Dendritic cell treated with granulocyte-macrophage colony-stimulating factor and Interleukin-4, amounts not matched to agents 40 ng/mL and 50 ng/mL, for 4 days (primary cell): ENCODE results near the gene SNX13.
"Not testable (repeated sequence)": the region's sequence is repeated elsewhere in the genome, so short reads cannot be mapped to it uniquely, and the experiment has no call there.

Experiments
- H3K27ac Mint-ChIP-seq: one replicate; pipeline ENCODE4 v1.8.0; 2022; ENCODE audit warnings: mild to moderate bottlenecking, mixed read lengths
- H3K27me3 Mint-ChIP-seq: one replicate; pipeline ENCODE4 v1.8.0; 2022; ENCODE audit warnings: mild to moderate bottlenecking, mixed read lengths
- H3K36me3 Mint-ChIP-seq: one replicate; pipeline ENCODE4 v1.8.0; 2022; ENCODE audit warnings: low read depth, mixed read lengths
- H3K4me1 Mint-ChIP-seq: one replicate; pipeline ENCODE4 v1.8.0; 2022; ENCODE audit warnings: low read depth, mixed read lengths
- H3K4me3 Mint-ChIP-seq: one replicate; pipeline ENCODE4 v1.8.0; 2022; ENCODE audit warnings: mild to moderate bottlenecking, moderate library complexity, mixed read lengths
- H3K9me3 Mint-ChIP-seq: one replicate; pipeline ENCODE4 v1.8.0; 2022; ENCODE audit warnings: mixed read lengths
- intact Hi-C: fragments of 100-400 bp; cut with micrococcal nuclease; formaldehyde crosslinking; loops from one replicate; pipeline ENCODE4 v1.15.0; 2022

Gene SNX13

GRCh38 chr7:17843041-17843440 is 97.3 kb downstream of the SNX13 start:
- intact Hi-C loops, result no loop called here
- Mint-ChIP-seq H3K4me3 (no peak overlapping the region), H3K27ac (no peak overlapping the region), H3K36me3 (peaks cover 73% of the 10 kb centered on the region), H3K4me1 (peaks cover 20% of the 10 kb centered on the region), H3K9me3 (no peaks in the 10 kb centered on the region), H3K27me3 (no peaks in the 10 kb centered on the region)

DNA sequence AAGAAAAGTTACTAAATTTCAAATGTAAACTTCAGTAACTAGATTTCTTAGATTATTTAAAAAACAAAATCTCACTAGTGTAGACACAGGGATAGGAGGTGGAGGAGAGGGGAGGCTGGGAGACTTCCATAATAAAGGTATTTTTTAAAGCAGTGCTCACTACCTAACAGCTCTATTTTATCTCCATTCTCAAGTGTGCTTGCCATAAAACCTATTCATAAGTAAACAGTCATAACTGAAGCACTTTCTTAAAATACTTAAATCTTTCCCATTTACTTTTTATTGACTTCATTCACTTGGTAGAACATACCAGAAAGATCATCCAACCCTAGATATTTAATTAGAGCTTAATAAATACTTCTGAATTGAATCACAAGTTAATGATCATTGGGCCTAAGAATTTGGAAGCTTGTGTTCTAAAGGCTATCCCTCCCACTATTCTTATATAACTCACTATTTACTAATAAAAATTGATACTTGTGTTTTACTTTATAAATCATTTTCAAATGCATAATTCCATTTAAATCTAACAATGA is 107.4 kb downstream of the SNX13 start:
- peaks cover 26% of the 10 kb centered on the region for H3K36me3 Mint-ChIP-seq
- no peak overlapping the region for H3K27ac Mint-ChIP-seq
- intact Hi-C loops, result no loop called here
- no peaks in the 10 kb centered on the region for H3K9me3 Mint-ChIP-seq
- no peaks in the 10 kb centered on the region for H3K27me3 Mint-ChIP-seq
- peaks cover 4% of the 10 kb centered on the region for H3K4me1 Mint-ChIP-seq
- H3K4me3 Mint-ChIP-seq, result no peak overlapping the region

- Mint-ChIP-seq H3K27ac (no peak overlapping the region), H3K4me3 (no peak overlapping the region), H3K36me3 (peaks cover 28% of the 10 kb centered on the region), H3K27me3 (no peaks in the 10 kb centered on the region), H3K9me3 (no peaks in the 10 kb centered on the region), H3K4me1 (peaks cover 4% of the 10 kb centered on the region)
- intact Hi-C loops, result no loop called here
These were observed 108.1 kb downstream of the SNX13 start for GRCh38 chr7:17832242-17832641.

DNA sequence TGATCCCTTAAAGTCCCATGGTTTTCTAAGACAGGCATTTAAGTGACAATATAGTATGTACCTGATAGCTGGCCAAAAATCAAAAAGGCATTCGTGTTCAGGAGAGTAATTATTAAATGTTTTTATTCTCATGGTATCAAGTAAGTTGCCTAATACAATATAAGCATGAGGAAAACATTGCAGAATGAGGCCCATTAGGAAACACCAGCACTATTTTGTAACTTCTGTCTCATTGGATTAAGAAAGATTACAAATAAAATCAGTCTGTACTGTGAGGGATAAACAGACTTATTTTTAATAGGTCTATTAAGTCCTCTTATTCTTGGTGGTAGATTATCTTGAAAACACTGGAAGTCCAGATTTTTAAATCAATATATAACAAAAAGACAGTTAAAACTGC is 110.1 kb downstream of the SNX13 start:
- Mint-ChIP-seq H3K9me3 (no peaks in the 10 kb centered on the region), H3K4me3 (no peak overlapping the region), H3K4me1 (peaks cover 4% of the 10 kb centered on the region), H3K27ac (no peak overlapping the region), H3K27me3 (no peaks in the 10 kb centered on the region), H3K36me3 (peaks cover 24% of the 10 kb centered on the region)
- intact Hi-C loops, result no loop called here

DNA sequence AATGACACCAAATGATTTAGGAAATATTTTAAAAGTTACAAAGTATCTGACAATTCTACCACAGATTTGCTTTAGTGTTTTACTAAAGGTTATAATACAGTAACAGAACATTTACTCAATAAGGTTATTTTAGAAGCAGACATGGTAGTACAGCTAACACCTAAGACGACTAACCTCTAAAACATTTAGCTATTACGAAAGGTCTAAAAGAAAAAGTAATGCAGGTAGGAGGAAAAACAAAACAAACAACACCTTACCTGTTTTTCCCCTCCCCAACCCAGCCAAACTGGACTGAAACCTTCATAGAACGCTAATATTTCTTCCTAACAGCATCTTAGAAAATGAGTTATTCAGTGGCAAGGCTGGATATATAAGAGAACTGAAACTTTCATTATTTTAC is 111.3 kb downstream of the SNX13 start:
- Mint-ChIP-seq H3K36me3 (peaks cover 27% of the 10 kb centered on the region), H3K27me3 (no peaks in the 10 kb centered on the region), H3K27ac (no peak overlapping the region), H3K4me1 (peaks cover 4% of the 10 kb centered on the region), H3K9me3 (no peaks in the 10 kb centered on the region), H3K4me3 (no peak overlapping the region)
- intact Hi-C loops, result no loop called here

DNA sequence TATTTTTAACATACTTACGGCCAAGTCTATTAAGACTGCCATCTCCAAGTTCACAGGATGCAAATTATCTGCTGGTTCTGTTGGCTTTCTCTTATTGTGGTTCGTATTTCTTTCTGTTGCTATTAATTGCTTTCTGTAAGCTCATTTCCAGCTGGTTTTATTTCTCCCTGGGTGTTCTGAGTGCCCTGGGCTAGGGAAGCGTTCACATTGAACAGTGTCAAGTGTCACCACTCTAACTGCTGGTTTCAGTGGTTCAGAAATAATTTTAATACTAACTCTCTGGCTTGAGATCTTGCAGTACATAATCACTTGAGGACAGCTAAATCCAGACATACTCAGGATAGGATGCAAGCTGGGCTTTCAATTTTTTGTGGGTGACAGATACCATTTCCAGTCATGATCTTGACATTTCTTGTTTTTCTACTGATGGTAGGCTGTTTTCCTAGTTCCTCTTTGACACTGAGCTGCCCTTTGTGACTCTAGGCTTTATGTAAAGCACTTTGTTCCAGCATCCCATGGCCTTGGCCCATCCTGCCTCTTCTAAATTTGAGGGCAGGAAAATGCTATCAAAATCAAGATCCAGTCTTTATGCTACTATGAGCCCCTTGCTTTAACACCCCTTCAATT is 117.6 kb downstream of the SNX13 start:
- intact Hi-C loops, result no loop called here
- Mint-ChIP-seq H3K4me1 (no peaks in the 10 kb centered on the region), H3K36me3 (peaks cover 50% of the 10 kb centered on the region), H3K27me3 (no peaks in the 10 kb centered on the region), H3K4me3 (no peak overlapping the region), H3K27ac (no peak overlapping the region), H3K9me3 (no peaks in the 10 kb centered on the region)

- Mint-ChIP-seq H3K4me3 (no peak overlapping the region), H3K4me1 (no peaks in the 10 kb centered on the region), H3K9me3 (peaks cover 9% of the 10 kb centered on the region), H3K27ac (no peak overlapping the region), H3K36me3 (peaks cover 60% of the 10 kb centered on the region), H3K27me3 (no peaks in the 10 kb centered on the region)
- intact Hi-C loops, result no loop called here
These were observed 123.4 kb downstream of the SNX13 start for GRCh38 chr7:17816903-17817302.

GRCh38 chr7:17815318-17815717 is 125.0 kb downstream of the SNX13 start:
- intact Hi-C loops, result no loop called here
- Mint-ChIP-seq H3K36me3 (peaks cover 66% of the 10 kb centered on the region), H3K27ac (no peak overlapping the region), H3K4me1 (no peaks in the 10 kb centered on the region), H3K27me3 (no peaks in the 10 kb centered on the region), H3K9me3 (peaks cover 14% of the 10 kb centered on the region), H3K4me3 (no peak overlapping the region)

GRCh38 chr7:17814058-17814457 is 126.2 kb downstream of the SNX13 start:
- Mint-ChIP-seq H3K4me1 (no peaks in the 10 kb centered on the region), H3K4me3 (no peak overlapping the region), H3K36me3 (peaks cover 78% of the 10 kb centered on the region), H3K9me3 (peaks cover 14% of the 10 kb centered on the region), H3K27me3 (no peaks in the 10 kb centered on the region), H3K27ac (no peak overlapping the region)
- intact Hi-C loops, result no loop called here

- peaks cover 85% of the 10 kb centered on the region for H3K36me3 Mint-ChIP-seq
- H3K4me1 Mint-ChIP-seq, intact Hi-C loops, H3K4me3 Mint-ChIP-seq, H3K27ac Mint-ChIP-seq, H3K27me3 Mint-ChIP-seq: not testable (repeated sequence)
- H3K9me3 Mint-ChIP-seq, result peaks cover 14% of the 10 kb centered on the region
These were observed 131.1 kb downstream of the SNX13 start for GRCh38 chr7:17809215-17809614.

DNA sequence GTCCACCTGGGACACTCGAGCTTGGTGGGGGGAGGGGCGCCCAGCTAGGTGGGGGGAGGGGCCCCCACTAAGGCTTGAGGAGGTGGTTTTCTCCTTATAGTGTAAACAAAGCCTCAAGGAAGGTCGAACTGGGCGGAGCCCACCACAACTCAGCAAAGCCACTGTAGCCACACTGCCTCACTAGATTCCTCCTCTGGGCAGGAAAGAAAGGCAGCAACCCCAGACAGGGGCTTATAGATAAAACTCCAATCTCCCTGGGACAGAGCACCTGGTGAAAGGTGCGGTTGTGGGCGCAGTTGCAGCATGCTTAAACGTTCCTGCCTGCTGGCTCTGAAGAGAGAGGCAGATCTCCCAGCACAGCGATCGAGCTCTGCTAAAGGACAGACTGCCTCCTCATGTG is 133.1 kb downstream of the SNX13 start:
- no peak overlapping the region for H3K4me3 Mint-ChIP-seq
- H3K27me3 Mint-ChIP-seq, result no peaks in the 10 kb centered on the region
- H3K27ac Mint-ChIP-seq, result no peak overlapping the region
- no peaks in the 10 kb centered on the region for H3K4me1 Mint-ChIP-seq
- H3K9me3 Mint-ChIP-seq, result peaks cover 8% of the 10 kb centered on the region
- intact Hi-C loops, result no loop called here
- H3K36me3 Mint-ChIP-seq, result peaks cover 77% of the 10 kb centered on the region

GRCh38 chr7:17806631-17807030 is 133.7 kb downstream of the SNX13 start:
- Mint-ChIP-seq H3K27ac (no peak overlapping the region), H3K9me3 (peaks cover 2% of the 10 kb centered on the region), H3K36me3 (peaks cover 72% of the 10 kb centered on the region), H3K4me3 (no peak overlapping the region), H3K27me3 (no peaks in the 10 kb centered on the region), H3K4me1 (no peaks in the 10 kb centered on the region)
- intact Hi-C loops, result no loop called here

- intact Hi-C loops, result no loop called here
- Mint-ChIP-seq H3K4me3 (no peak overlapping the region), H3K27ac (no peak overlapping the region), H3K36me3 (peaks cover 65% of the 10 kb centered on the region), H3K27me3 (no peaks in the 10 kb centered on the region), H3K9me3 (no peaks in the 10 kb centered on the region), H3K4me1 (no peaks in the 10 kb centered on the region)
These were observed 138.2 kb downstream of the SNX13 start for GRCh38 chr7:17802056-17802455.

- H3K27ac Mint-ChIP-seq, result no peak overlapping the region
These were observed 148.0 kb downstream of the SNX13 start for GRCh38 chr7:17792075-17792936.

More at GRCh38 chr7:17792075-17792936, 148.0 kb downstream of the SNX13 start:
- intact Hi-C loops, result no loop called here
- Mint-ChIP-seq H3K9me3 (no peaks in the 10 kb centered on the region), H3K36me3 (peaks cover 52% of the 10 kb centered on the region), H3K27me3 (no peaks in the 10 kb centered on the region), H3K4me3 (no peak overlapping the region), H3K4me1 (no peaks in the 10 kb centered on the region)
